GM12878 (cell line): ENCODE results near the gene LCE2A. TPM values are rescaled to one million over a fixed set of nuclear protein-coding genes. Genes with fewer than 3 reads are reported as not detected.

Experiments used
- ATAC-seq: fragments of 200-7000 bp; cut with Tn5 transposase; 3 replicates; pipeline ENCODE4 v1.9.1; 2020; ENCODE audit warnings: mild to moderate bottlenecking, moderate library complexity
- BruUV-seq: library from RNA; stranded (reverse); fragments of 400-500 nt; replicated peaks from 2 replicates; lab custom pipeline; 2021; lab: Mats Ljungman, UMichigan
- CTCF ChIA-PET: fragments of 300-600 bp; sonication (Branson Sonifier 250); formaldehyde crosslinking; extraction: SDS; loops from one replicate; lab custom pipeline; 2021; ENCODE audit warnings: inconsistent platforms; lab: Yijun Ruan, JAX
- POLR2A ChIA-PET: fragments of 350-600 bp; formaldehyde crosslinking; extraction: SDS; loops from one replicate; lab custom pipeline; 2021; ENCODE audit warnings: inconsistent platforms; lab: Charles Lee
- RAD21 ChIA-PET: fragments of 300-600 bp; sonication (Branson Sonifier 250); formaldehyde crosslinking; loops from one replicate; lab custom pipeline; 2023; ENCODE audit warnings: antibody characterized with exemption; ENCODE audit not compliant: unreplicated experiment; lab: Charles Lee
- SMC1A ChIA-PET: fragments of 300-600 bp; sonication (Branson Sonifier 250); formaldehyde crosslinking; loops from one replicate; lab custom pipeline; 2023; ENCODE audit not compliant: unreplicated experiment, uncharacterized antibody; lab: Charles Lee
- DNase-seq: peaks from one replicate; pipeline ENCODE4 v3.0.0-alpha.2; 2011; ENCODE audit warnings: low read depth, low spot score
- FAIRE-seq: peaks from 3 replicates; lab custom pipeline; 2011; peaks lifted over from hg19 to GRCh38; lab: Jason Lieb, UNC
- H2AFZ ChIP-seq: 2 replicates; pipeline ENCODE4 v1.6.0; 2011; ENCODE audit warnings: low read depth, low read length, control low read depth; ENCODE audit not compliant: control insufficient read depth
- H3K27ac ChIP-seq: 2 replicates; pipeline ENCODE4 v1.5.1; 2011; ENCODE audit warnings: control low read depth; ENCODE audit not compliant: control insufficient read depth, insufficient read depth
- H3K27me3 ChIP-seq, 2 experiments: replicated peaks in 1 of 2; 2 replicates each; pipeline versions ENCODE4 v1.6.0 to v1.6.1; 2011; ENCODE audit warnings: low read length in 1 of 2; ENCODE audit not compliant: control insufficient read depth in 2 of 2, insufficient read depth in 2 of 2
- H3K36me3 ChIP-seq, 2 experiments: 2 replicates each; pipeline ENCODE4 v1.5.1; 2011; ENCODE audit warnings: low read length in 1 of 2; ENCODE audit not compliant: control insufficient read depth in 2 of 2, insufficient read depth in 2 of 2
- H3K4me1 ChIP-seq: 2 replicates; pipeline ENCODE4 v1.6.1; 2011; ENCODE audit warnings: mild to moderate bottlenecking, low read length, moderate library complexity, mixed read lengths; ENCODE audit not compliant: control insufficient read depth, insufficient read depth
- H3K4me2 ChIP-seq: 2 replicates; pipeline ENCODE4 v1.6.0; 2011; ENCODE audit warnings: control low read depth; ENCODE audit not compliant: control insufficient read depth, insufficient read depth
- H3K4me3 ChIP-seq: fragments of 200-600 bp; sonication (generic); 2 replicates; pipeline ENCODE4 v1.5.1; 2016
- H3K79me2 ChIP-seq: 2 replicates; pipeline ENCODE4 v1.6.0; 2011; ENCODE audit warnings: low read length; ENCODE audit not compliant: control insufficient read depth, insufficient read depth
- H3K9ac ChIP-seq: 2 replicates; pipeline ENCODE4 v1.8.0; 2011; ENCODE audit warnings: low read length, control low read depth, mixed read lengths; ENCODE audit not compliant: control insufficient read depth, insufficient read depth
- H3K9me3 ChIP-seq: replicated peaks from 3 replicates; pipeline ENCODE4 v1.5.1; 2011; ENCODE audit warnings: mild to moderate bottlenecking, low read length; ENCODE audit not compliant: control insufficient read depth, insufficient read depth
- H4K20me1 ChIP-seq: 2 replicates; pipeline ENCODE4 v1.6.0; 2011; ENCODE audit not compliant: control insufficient read depth, insufficient read depth
- BACH1 ChIP-seq: fragments of 450-650 bp; IDR thresholded peaks from 2 replicates; pipeline ENCODE4 v1.6.1; 2017; ENCODE audit warnings: mild to moderate bottlenecking, borderline replicate concordance
- CEBPB ChIP-seq, 2 experiments: fragments of 150-350 bp in 1 of 2; IDR thresholded peaks; 2 replicates each; pipeline ENCODE4 v1.6.1; 2012 to 2014; ENCODE audit warnings: low read depth in 2 of 2, low read length in 2 of 2, borderline replicate concordance in 1 of 2, inconsistent platforms in 1 of 2
- CHD2 ChIP-seq: IDR thresholded peaks from 2 replicates; pipeline ENCODE4 v1.6.1; 2011; ENCODE audit warnings: low read depth, low read length, improper control_type of control experiment, borderline replicate concordance
- CREB1 ChIP-seq: IDR thresholded peaks from 2 replicates; pipeline ENCODE4 v1.6.1; 2012; ENCODE audit warnings: low read depth, mild to moderate bottlenecking, inconsistent platforms
- FOXM1 ChIP-seq: IDR thresholded peaks from 2 replicates; pipeline ENCODE4 v1.6.1; 2012; ENCODE audit warnings: low read depth, mild to moderate bottlenecking, inconsistent platforms, low read length, moderate library complexity
- JUNB ChIP-seq: IDR thresholded peaks from 2 replicates; pipeline ENCODE4 v1.6.1; 2016; ENCODE audit warnings: antibody characterized with exemption, mild to moderate bottlenecking
- KLF5 ChIP-seq: fragments of 450-650 bp; IDR thresholded peaks from 2 replicates; pipeline ENCODE4 v1.6.1; 2014; ENCODE audit warnings: mild to moderate bottlenecking; ENCODE audit not compliant: partially characterized antibody
- NFYA ChIP-seq: IDR thresholded peaks from 2 replicates; pipeline ENCODE4 v1.6.1; 2011; ENCODE audit warnings: low read depth, mild to moderate bottlenecking, low read length, improper control_type of control experiment, borderline replicate concordance
- NKRF ChIP-seq: fragments of 450-650 bp; conservative IDR thresholded peaks from 2 replicates; pipeline ENCODE4 v1.6.1; 2017; ENCODE audit warnings: mild to moderate bottlenecking, moderate library complexity
- NR2F1 ChIP-seq: fragments of 450-650 bp; conservative IDR thresholded peaks from 2 replicates; pipeline ENCODE4 v1.6.1; 2017; ENCODE audit warnings: mild to moderate bottlenecking
- POLR2A ChIP-seq: IDR thresholded peaks from 2 replicates; pipeline ENCODE4 v1.6.1; 2011; ENCODE audit warnings: low read depth, mild to moderate bottlenecking, low read length
- PRDM15 ChIP-seq: fragments of 450-650 bp; formaldehyde crosslinking; IDR thresholded peaks from 2 replicates; pipeline ENCODE4 v1.4.0; 2020; ENCODE audit warnings: mild to moderate bottlenecking, moderate library complexity
- RAD51 ChIP-seq: fragments of 450-650 bp; IDR thresholded peaks from 2 replicates; pipeline ENCODE4 v1.6.1; 2016; ENCODE audit warnings: moderate library complexity, mild to moderate bottlenecking, inconsistent platforms
- RFX5 ChIP-seq: IDR thresholded peaks from 2 replicates; pipeline ENCODE4 v1.6.1; 2011; ENCODE audit warnings: low read depth, low read length, improper control_type of control experiment
- SMC3 ChIP-seq: IDR thresholded peaks from 2 replicates; pipeline ENCODE4 v1.6.1; 2011; ENCODE audit warnings: low read length, improper control_type of control experiment, borderline replicate concordance
- TBL1XR1 ChIP-seq: IDR thresholded peaks from 2 replicates; pipeline ENCODE4 v1.6.1; 2012; ENCODE audit warnings: low read depth, low read length, improper control_type of control experiment
- ZBTB11 ChIP-seq: fragments of 450-650 bp; formaldehyde crosslinking; IDR thresholded peaks from 2 replicates; pipeline ENCODE4 v1.5.0; 2022; ENCODE audit warnings: mild to moderate bottlenecking, missing genetic modification characterization
- ZNF217 ChIP-seq: fragments of 450-650 bp; IDR thresholded peaks from 2 replicates; pipeline ENCODE4 v1.6.1; 2017; ENCODE audit warnings: antibody characterized with exemption, mild to moderate bottlenecking
- ZNF384 ChIP-seq: IDR thresholded peaks from 2 replicates; pipeline ENCODE4 v1.6.1; 2012; ENCODE audit warnings: low read depth, mild to moderate bottlenecking, low read length, improper control_type of control experiment, borderline replicate concordance
- WGBS: methylation state at CpG from one replicate; pipeline ENCODE4 v1.1.6; 2016; ENCODE audit warnings: low lambda C conversion rate; ENCODE audit not compliant: insufficient replicate concordance, insufficient coverage; ENCODE audit errors: missing lambda C conversion rate; 5-methylcytosine and 5-hydroxymethylcytosine counted together
- in situ Hi-C: fragments of 300-500 bp; cut with MboI; formaldehyde crosslinking; loops from 9 replicates; pipeline ENCODE4 v1.14.3; 2018; ENCODE audit warnings: mixed read lengths
- intact Hi-C: fragments of 100-400 bp; cut with micrococcal nuclease; formaldehyde crosslinking; loops from one replicate; pipeline ENCODE4 v1.14.2; 2022; ENCODE audit not compliant: unreplicated experiment
- polyA plus RNA-seq, 11 experiments: library from polyadenylated mRNA; depleted of rRNA in 4 of 11; unstranded in 6 of 11; stranded (reverse) in 5 of 11; fragments of >200 nt; fragmentation: Nextera tagmentation in 4 of 11; fragmentation: Illumina TruSeq in 1 of 11; extraction: Ambion mirVana in 4 of 11; extraction: Trizol in 1 of 11; gene quantifications; 1 replicate in 1 of 11; 2 replicates in 10 of 11; pipeline versions ENCODE4 v1.2.1 to v1.2.3, GENCODE V29; 2011 to 2016; ENCODE audit warnings: inconsistent platforms in 2 of 11, missing spikeins in 2 of 11, low read depth in 1 of 11
- total RNA-seq, 4 experiments: library from RNA; depleted of rRNA in 3 of 4; stranded (reverse); fragments of >200 nt in 3 of 4; fragmentation: Illumina TruSeq in 1 of 4; extraction: Trizol in 1 of 4; gene quantifications; 2 replicates each; pipeline versions ENCODE4 v1.2.1 to v1.2.3, GENCODE V29; 2013 to 2021

LCE2A gene
- total and polyA plus RNA-seq, 10 of the 15 experiments (the other 5 are each of a cell fraction or from before 2014, with no cell fraction given): not detected

GRCh38 chr1:152728986-152729385 lies 30.8 kb downstream of the LCE2A start:
- ChIA-PET SMC1A (no interaction called here), RAD21 (no interaction called here), CTCF (no interaction called here), POLR2A (no interaction called here)
- no TSS peak for BruUV-seq
- no peak overlapping the region for H2AFZ ChIP-seq
- no peaks in the 10 kb centered on the region for H3K4me1 ChIP-seq
- H3K79me2 ChIP-seq: no peaks in the 10 kb centered on the region
- H3K4me2 ChIP-seq: no peak overlapping the region
- no peaks in the 10 kb centered on the region for H3K27me3 ChIP-seq
- DNase-seq (no peak), FAIRE-seq (no peak), ATAC-seq (no peak)
- no peaks in the 10 kb centered on the region for H4K20me1 ChIP-seq
- no peak overlapping the region for H3K27ac ChIP-seq
- H3K4me3 ChIP-seq: no peak overlapping the region
- no peaks in the 10 kb centered on the region for H3K36me3 ChIP-seq
- in situ Hi-C loops: no loop called here
- 5% methylated on average over 1 of the region's 1 CpG for WGBS
- no peaks in the 10 kb centered on the region for H3K9me3 ChIP-seq
- no peak overlapping the region for H3K9ac ChIP-seq
- intact Hi-C loops: no loop called here
- no peak for TF ChIP-seq SMC3
- no peak for TF ChIP-seq JUNB
- TF ChIP-seq ZNF384: no peak
- TF ChIP-seq CEBPB (IDR thresholded peaks at IDR 0.05; ENCODE audit: borderline replicate concordance in 1 of 2, low read depth in 2 of 2, low read length in 2 of 2): no peak
- TF ChIP-seq BACH1: no peak
- TF ChIP-seq PRDM15 (CRISPR knock-in tag): no peak
- TF ChIP-seq FOXM1: no peak
- no peak for TF ChIP-seq POLR2A
- TF ChIP-seq RFX5: no peak
- TF ChIP-seq NKRF: no peak
- no peak for TF ChIP-seq ZNF217
- no peak for TF ChIP-seq KLF5
- TF ChIP-seq NR2F1: no peak
- TF ChIP-seq CREB1: no peak
- TF ChIP-seq ZBTB11 (CRISPR knock-in tag): no peak
- TF ChIP-seq RAD51: no peak
- TF ChIP-seq TBL1XR1: no peak
- no peak for TF ChIP-seq NFYA
- TF ChIP-seq CHD2: no peak
